ENCODE measurements around the gene SSNA1. TPM values are rescaled to one million over a fixed set of nuclear protein-coding genes. Genes with fewer than 3 reads are reported as not detected.

SSNA1 gene
- total and polyA plus RNA-seq, 2 donors (not counting 1 experiment from before 2014, with no cell fraction given) = 37.7 to 56.3 TPM

- DNase-seq (ENCODE audit: low read depth in 2 of 2) = no peak
- Histone ChIP-seq H3K36me3 (ENCODE audit: control insufficient read depth, insufficient read depth, low read length) (no peaks in the 10 kb centered on the region), H3K27ac (ENCODE audit: insufficient read depth, low read length) (no peak overlapping the region), H3K79me2 (ENCODE audit: control insufficient read depth, insufficient read depth, low read length) (no peaks in the 10 kb centered on the region), H3K4me2 (ENCODE audit: extremely low read depth, insufficient read depth, low read length) (no peak overlapping the region), H4K20me1 (ENCODE audit: control insufficient read depth, extremely low read depth, insufficient read depth, low read length) (no peaks in the 10 kb centered on the region), H3K9me3 (ENCODE audit: control insufficient read depth, insufficient read depth, low read depth, low read length) (no peaks in the 10 kb centered on the region), H2AFZ (ENCODE audit: low read length) (no peak overlapping the region), H3K27me3 (ENCODE audit: control insufficient read depth, insufficient read depth, low read length) (peaks cover 41% of the 10 kb centered on the region), H3K4me1 (ENCODE audit: control insufficient read depth, extremely low read depth, insufficient read depth, low read length) (no peaks in the 10 kb centered on the region), H3K4me3 (replicated peaks in 1 of 4; ENCODE audit: control extremely low read depth in 1 of 4, insufficient read depth in 1 of 4, low read depth in 3 of 4, low read length in 4 of 4) (no peak overlapping the region), H3K9ac (ENCODE audit: insufficient read depth, low read length) (no peak overlapping the region)
- TF ChIP-seq EZH2 (IDR thresholded peaks at IDR 0.05; ENCODE audit: low read length, missing control alignments) (peak; percentile 24), CTCF (conservative IDR thresholded peaks at IDR 0.05 in 1 of 2, IDR thresholded peaks at IDR 0.05 in 1 of 2; ENCODE audit: low read depth in 1 of 2, low read length in 2 of 2) (no peak)
These were observed 19.9 kb upstream of the SSNA1 start for GRCh38 chr9:137168573-137168903.

- Histone ChIP-seq H3K27me3 (ENCODE audit: control insufficient read depth, insufficient read depth, low read length) (peaks cover 35% of the 10 kb centered on the region), H3K4me3 (replicated peaks in 1 of 4; ENCODE audit: control extremely low read depth in 1 of 4, insufficient read depth in 1 of 4, low read depth in 3 of 4, low read length in 4 of 4) (no peak overlapping the region), H3K9me3 (ENCODE audit: control insufficient read depth, insufficient read depth, low read depth, low read length) (no peaks in the 10 kb centered on the region), H3K4me1 (ENCODE audit: control insufficient read depth, extremely low read depth, insufficient read depth, low read length) (no peaks in the 10 kb centered on the region), H2AFZ (ENCODE audit: low read length) (no peak overlapping the region), H3K36me3 (ENCODE audit: control insufficient read depth, insufficient read depth, low read length) (no peaks in the 10 kb centered on the region), H3K27ac (ENCODE audit: insufficient read depth, low read length) (no peak overlapping the region), H3K9ac (ENCODE audit: insufficient read depth, low read length) (no peak overlapping the region), H3K79me2 (ENCODE audit: control insufficient read depth, insufficient read depth, low read length) (no peaks in the 10 kb centered on the region), H4K20me1 (ENCODE audit: control insufficient read depth, extremely low read depth, insufficient read depth, low read length) (no peaks in the 10 kb centered on the region), H3K4me2 (ENCODE audit: extremely low read depth, insufficient read depth, low read length) (peak overlapping the region; percentile 35)
- TF ChIP-seq EZH2 (IDR thresholded peaks at IDR 0.05; ENCODE audit: low read length, missing control alignments) (peak; percentile 96), CTCF (conservative IDR thresholded peaks at IDR 0.05 in 1 of 2, IDR thresholded peaks at IDR 0.05 in 1 of 2; ENCODE audit: low read depth in 1 of 2, low read length in 2 of 2) (no peak)
- peak; percentile 18 to 38 for DNase-seq (ENCODE audit: low read depth in 2 of 2)
These were observed 19.3 kb upstream of the SSNA1 start for GRCh38 chr9:137168904-137169856.

DNA sequence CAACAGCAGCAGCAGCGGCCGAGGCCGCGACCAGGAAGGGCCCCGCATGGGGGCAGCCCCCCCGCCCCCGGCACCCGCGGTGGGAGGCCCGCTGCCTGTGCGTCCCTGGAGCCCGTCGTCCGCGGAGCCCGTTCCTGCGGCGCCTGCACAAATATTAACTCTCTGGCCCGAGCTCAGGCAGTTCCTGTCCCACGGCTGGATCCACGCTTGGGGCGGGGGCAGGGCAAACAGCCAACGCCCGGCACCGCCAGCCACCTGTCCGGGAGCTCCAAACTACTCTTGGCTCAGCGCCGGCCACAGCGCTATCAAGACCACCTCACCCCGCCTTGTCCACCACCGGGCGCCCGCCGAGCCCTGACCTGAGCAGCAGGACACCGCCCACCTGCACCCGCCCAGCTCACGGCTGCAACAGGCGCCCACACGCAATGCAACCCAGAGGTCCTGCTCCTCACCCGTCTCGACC, 18.5 kb upstream of the SSNA1 start, which contains the start of gene LRRC26:
TSS of gene LRRC26 (minus strand) at position 156 of the 463 bp plus-strand sequence. CDS start at position 48, 108 bp downstream.
- no peak within 1 kb of the TSS for H3K9ac ChIP-seq (ENCODE audit: insufficient read depth, low read length)
- H3K4me3 ChIP-seq (replicated peaks in 1 of 4; ENCODE audit: control extremely low read depth in 1 of 4, insufficient read depth in 1 of 4, low read depth in 3 of 4, low read length in 4 of 4) = no peak within 1 kb of the TSS
- TF ChIP-seq EZH2 (IDR thresholded peaks at IDR 0.05; ENCODE audit: low read length, missing control alignments) (no peak), CTCF (conservative IDR thresholded peaks at IDR 0.05 in 1 of 2, IDR thresholded peaks at IDR 0.05 in 1 of 2; ENCODE audit: low read depth in 1 of 2, low read length in 2 of 2) (no peak)
- H4K20me1 ChIP-seq (ENCODE audit: control insufficient read depth, extremely low read depth, insufficient read depth, low read length) = no peaks in the 10 kb centered on the region
- H3K27me3 ChIP-seq (ENCODE audit: control insufficient read depth, insufficient read depth, low read length) = peaks cover 32% of the 10 kb centered on the region
- no peaks in the 10 kb centered on the region for H3K36me3 ChIP-seq (ENCODE audit: control insufficient read depth, insufficient read depth, low read length)
- peak within 1 kb of the TSS; percentile 35 for H3K4me2 ChIP-seq (ENCODE audit: extremely low read depth, insufficient read depth, low read length)
- no peaks in the 10 kb centered on the region for H3K79me2 ChIP-seq (ENCODE audit: control insufficient read depth, insufficient read depth, low read length)
- no peaks in the 10 kb centered on the region for H3K9me3 ChIP-seq (ENCODE audit: control insufficient read depth, insufficient read depth, low read depth, low read length)
- H2AFZ ChIP-seq (ENCODE audit: low read length) = no peak within 1 kb of the TSS
- H3K4me1 ChIP-seq (ENCODE audit: control insufficient read depth, extremely low read depth, insufficient read depth, low read length) = no peaks in the 10 kb centered on the region
- H3K27ac ChIP-seq (ENCODE audit: insufficient read depth, low read length) = no peak within 1 kb of the TSS
- DNase-seq (ENCODE audit: low read depth in 2 of 2) = no peak

All from fibroblast of lung (primary cell).